GM10248 (cell line): ENCODE measurements around the gene STAMBPL1.
"Not testable (repeated sequence)": the region's sequence is repeated elsewhere in the genome, so short reads cannot be mapped to it uniquely, and the experiment has no call there.

ENCODE experiments used
- CTCF ChIA-PET: fragments of 300-600 bp; sonication (Branson Sonifier 250); formaldehyde crosslinking; extraction: SDS; loops from one replicate; lab custom pipeline; 2021; ENCODE audit warnings: antibody characterized with exemption; lab: Yijun Ruan, JAX
- POLR2A ChIA-PET: fragments of 350-650 bp; sonication (Branson Sonifier 250); formaldehyde crosslinking; extraction: SDS; loops from one replicate; lab custom pipeline; 2020; ENCODE audit warnings: antibody characterized with exemption; lab: Yijun Ruan, JAX
- DNase-seq: peaks from one replicate; pipeline ENCODE4 v3.0.0; 2012; ENCODE audit errors: extremely low spot score
- CTCF ChIP-seq: IDR thresholded peaks from 2 replicates; pipeline ENCODE4 v1.5.1; 2012; ENCODE audit warnings: mild to moderate bottlenecking, low read depth; ENCODE audit errors: extremely low read depth, missing control alignments, control extremely low read depth

The STAMBPL1 gene

GRCh38 chr10:88835096-88835909, 44.7 kb upstream of the STAMBPL1 start:
- DNase-seq = peak; percentile 55
- CTCF ChIA-PET = interaction anchor here (0.6 to 20.3 kb wide), 62 partner anchors 8 to 467 kb away, joined by 3 to 471 read pairs (median 5); partner anchors contain the start of genes ANKRD22, FAS, IFIT2 and LIPJ
- POLR2A ChIA-PET = no interaction called here
- peak; percentile 89 for TF ChIP-seq CTCF

GRCh38 chr10:88835910-88836221, 44.2 kb upstream of the STAMBPL1 start:
- no peak for DNase-seq
- CTCF ChIA-PET = interaction anchor here (0.6 to 20.3 kb wide), 57 partner anchors 9 to 466 kb away, joined by 3 to 471 read pairs (median 6); partner anchors contain the start of genes ANKRD22, FAS, IFIT2 and LIPJ
- no peak for TF ChIP-seq CTCF
- POLR2A ChIA-PET = no interaction called here

GRCh38 chr10:88837632-88838031, 42.4 kb upstream of the STAMBPL1 start:
- POLR2A ChIA-PET, DNase-seq: not testable (repeated sequence)
- CTCF ChIA-PET = interaction anchor here (1.4 to 20.3 kb wide), 20 partner anchors 8 to 380 kb away, joined by 3 to 471 read pairs (median 18); partner anchors contain the start of genes ANKRD22, FAS, RNLS and STAMBPL1

GRCh38 chr10:88838766-88839350, 41.2 kb upstream of the STAMBPL1 start:
- ChIA-PET POLR2A (interaction anchor here (0.6 kb wide), 1 partner anchor 166 kb away, joined by 3 read pairs; no protein-coding TSS in a partner anchor), CTCF (interaction anchor here (1.3 to 20.3 kb wide), 5 partner anchors 11 to 150 kb away, joined by 3 to 471 read pairs (median 3); no protein-coding TSS in a partner anchor)
- TF ChIP-seq CTCF = no peak
- no peak for DNase-seq

GRCh38 chr10:88840104-88840503, 39.9 kb upstream of the STAMBPL1 start:
- ChIA-PET CTCF (interaction anchor here (1.1 to 20.3 kb wide), 6 partner anchors 16 to 147 kb away, joined by 3 to 471 read pairs (median 3); no protein-coding TSS in a partner anchor), POLR2A (no interaction called here)
- DNase-seq = no peak
- no peak for TF ChIP-seq CTCF

GRCh38 chr10:88840881-88841280, 39.2 kb upstream of the STAMBPL1 start:
- DNase-seq = no peak
- ChIA-PET POLR2A (no interaction called here), CTCF (interaction anchor here (0.8 to 20.3 kb wide), 5 partner anchors 11 to 90 kb away, joined by 3 to 471 read pairs (median 3); partner anchors contain the start of gene ANKRD22)
- no peak for TF ChIP-seq CTCF
